ACHN (cell line): ENCODE data around the gene KRTAP9-7.
"Not testable (repeated sequence)": the region's sequence is repeated elsewhere in the genome, so short reads cannot be mapped to it uniquely, and the experiment has no call there.

Experiments used
- DNase-seq: peaks from one replicate; pipeline ENCODE4 v3.0.0-alpha.2; 2015
- in situ Hi-C: cut with HindIII; loops from 2 replicates; pipeline ENCODE4 v1.10.0; 2017; ENCODE audit warnings: low sequenced_read_pairs, low pct_ligation_motif_present, low pct_unique_long_range_greater_than_20kb

The KRTAP9-7 gene

GRCh38 chr17:41265078-41265477, 10.4 kb upstream of the KRTAP9-7 start, which contains the start of gene KRTAP9-6:
KRTAP9-6 (plus strand) TSS chr17:41265378; CDS start chr17:41265378, 0 bp downstream.
- DNase-seq: no peak
- in situ Hi-C loops: no loop called here

- DNase-seq: no peak
- in situ Hi-C loops: no loop called here
These were observed 7.8 kb upstream of the KRTAP9-7 start for GRCh38 chr17:41267711-41268110.

- DNase-seq, in situ Hi-C loops: not testable (repeated sequence)
These were observed 4.2 kb upstream of the KRTAP9-7 start for GRCh38 chr17:41271323-41271722.

GRCh38 chr17:41271858-41272257, 3.6 kb upstream of the KRTAP9-7 start:
- no peak for DNase-seq
- in situ Hi-C loops: no loop called here

GRCh38 chr17:41278176-41278955, 2.9 kb downstream of the KRTAP9-7 start:
- in situ Hi-C loops: no loop called here

GRCh38 chr17:41284043-41284442, 8.5 kb downstream of the KRTAP9-7 start:
- DNase-seq: no peak
- in situ Hi-C loops: no loop called here

More at GRCh38 chr17:41278176-41278955, 2.9 kb downstream of the KRTAP9-7 start:
- no peak for DNase-seq

GRCh38 chr17:41284546-41284945, 9.0 kb downstream of the KRTAP9-7 start:
- no peak for DNase-seq
- in situ Hi-C loops: no loop called here

GRCh38 chr17:41287050-41287449, 11.6 kb downstream of the KRTAP9-7 start:
- DNase-seq: no peak
- in situ Hi-C loops: no loop called here

GRCh38 chr17:41294016-41294415, 18.5 kb downstream of the KRTAP9-7 start:
- DNase-seq: no peak
- in situ Hi-C loops: no loop called here

GRCh38 chr17:41296846-41297245, 21.3 kb downstream of the KRTAP9-7 start:
- in situ Hi-C loops: no loop called here
- DNase-seq: no peak

GRCh38 chr17:41298458-41299135, 23.1 kb downstream of the KRTAP9-7 start:
- in situ Hi-C loops: no loop called here
- no peak for DNase-seq

- DNase-seq: no peak
These were observed 25.8 kb downstream of the KRTAP9-7 start for GRCh38 chr17:41301204-41301790.

GRCh38 chr17:41301916-41302901, 26.7 kb downstream of the KRTAP9-7 start, which contains the start of gene KRTAP29-1:
KRTAP29-1 (minus strand) TSS chr17:41302851; CDS start chr17:41302851, 0 bp downstream.
- in situ Hi-C loops: no loop called here
- DNase-seq: no peak

More at GRCh38 chr17:41301204-41301790, 25.8 kb downstream of the KRTAP9-7 start:
- in situ Hi-C loops: no loop called here

GRCh38 chr17:41302981-41303380, 27.5 kb downstream of the KRTAP9-7 start:
- in situ Hi-C loops: no loop called here
- no peak for DNase-seq

GRCh38 chr17:41304091-41304490, 28.6 kb downstream of the KRTAP9-7 start:
- in situ Hi-C loops: no loop called here
- no peak for DNase-seq

- in situ Hi-C loops: no loop called here
- DNase-seq: no peak
These were observed 32.1 kb downstream of the KRTAP9-7 start for GRCh38 chr17:41307647-41308046.

GRCh38 chr17:41308251-41308917, 32.9 kb downstream of the KRTAP9-7 start:
- no peak for DNase-seq
- in situ Hi-C loops: no loop called here

GRCh38 chr17:41308918-41309359, 33.4 kb downstream of the KRTAP9-7 start, which contains the start of gene KRTAP16-1:
KRTAP16-1 (minus strand) TSS chr17:41309309; CDS start chr17:41309253, 56 bp downstream.
- in situ Hi-C loops: no loop called here
- DNase-seq: no peak
